Measurements from ENCODE around the gene AIRE.

GRCh38 chr21:44332965-44333364 lies 47.3 kb downstream of the AIRE start:
- no peak for TF ChIP-seq TP53 (CRISPR knock-in tag; IDR thresholded peaks at IDR 0.05)
- no peak for TF ChIP-seq CTCF (IDR thresholded peaks at IDR 0.05)
